HepG2 (cell line): ENCODE measurements around the gene ANAPC2. TPM values are rescaled to one million over a fixed set of nuclear protein-coding genes. Genes with fewer than 3 reads are reported as not detected.

Source experiments
- ADNP ChIP-seq: sonication (generic); formaldehyde crosslinking; IDR thresholded peaks from 2 replicates; pipeline ENCODE4 v1.4.0; 2020; ENCODE audit warnings: missing genetic modification reagents
- ARID2 ChIP-seq: sonication (generic); formaldehyde crosslinking; IDR thresholded peaks from 2 replicates; pipeline ENCODE4 v1.8.1; 2022; ENCODE audit warnings: mild to moderate bottlenecking, missing genetic modification reagents, borderline replicate concordance
- ARNT2 ChIP-seq: sonication (generic); formaldehyde crosslinking; IDR thresholded peaks from 2 replicates; pipeline ENCODE4 v1.8.0; 2022; ENCODE audit warnings: mild to moderate bottlenecking, low read depth, missing genetic modification reagents, moderate library complexity
- ARNTL ChIP-seq: sonication (generic); formaldehyde crosslinking; IDR thresholded peaks from 2 replicates; pipeline ENCODE4 v1.4.0; 2020; ENCODE audit warnings: mild to moderate bottlenecking, missing genetic modification reagents
- BORCS8-MEF2B ChIP-seq: sonication (generic); formaldehyde crosslinking; IDR thresholded peaks from 2 replicates; pipeline ENCODE4 v1.8.0; 2022; ENCODE audit warnings: mild to moderate bottlenecking, missing genetic modification reagents
- MAFG ChIP-seq: sonication (generic); formaldehyde crosslinking; IDR thresholded peaks from 2 replicates; pipeline ENCODE4 v1.5.1; 2020; ENCODE audit warnings: mild to moderate bottlenecking, missing genetic modification reagents
- MYNN ChIP-seq: sonication (generic); formaldehyde crosslinking; IDR thresholded peaks from 2 replicates; pipeline ENCODE4 v1.4.0; 2020; ENCODE audit warnings: mild to moderate bottlenecking, low read depth, missing genetic modification reagents
- RBAK ChIP-seq: sonication (generic); formaldehyde crosslinking; IDR thresholded peaks from 2 replicates; pipeline ENCODE4 v1.5.1; 2020; ENCODE audit warnings: mild to moderate bottlenecking, missing genetic modification reagents
- SKI ChIP-seq: fragments of 450-650 bp; IDR thresholded peaks from one replicate; pipeline ENCODE4 v1.6.1; 2018; ENCODE audit warnings: mild to moderate bottlenecking; ENCODE audit not compliant: partially characterized antibody
- XBP1 ChIP-seq: sonication (generic); formaldehyde crosslinking; IDR thresholded peaks from 2 replicates; pipeline ENCODE4 v1.5.0; 2020; ENCODE audit warnings: missing genetic modification reagents
- ZNF431 ChIP-seq: sonication (generic); formaldehyde crosslinking; IDR thresholded peaks from 2 replicates; pipeline ENCODE4 v1.9.0; 2022; ENCODE audit warnings: missing genetic modification reagents, low read depth, mild to moderate bottlenecking, borderline replicate concordance
- ZNF607 ChIP-seq: sonication (generic); formaldehyde crosslinking; IDR thresholded peaks from 2 replicates; pipeline ENCODE4 v1.5.1; 2020; ENCODE audit warnings: missing genetic modification reagents, mild to moderate bottlenecking, borderline replicate concordance
- ZNF619 ChIP-seq: sonication (generic); formaldehyde crosslinking; IDR thresholded peaks from 2 replicates; pipeline ENCODE4 v1.4.0; 2020; ENCODE audit warnings: mild to moderate bottlenecking, missing genetic modification reagents
- ZSCAN31 ChIP-seq: sonication (generic); formaldehyde crosslinking; IDR thresholded peaks from 2 replicates; pipeline ENCODE4 v1.5.0; 2020; ENCODE audit warnings: low read depth, mild to moderate bottlenecking, missing genetic modification reagents
- polyA plus RNA-seq, 8 experiments: library from polyadenylated mRNA; depleted of rRNA in 3 of 8; stranded (reverse) in 7 of 8; unstranded in 1 of 8; fragments of >200 nt; fragmentation: Illumina TruSeq in 4 of 8; extraction: Trizol in 4 of 8; gene quantifications; 2 replicates each; pipeline versions ENCODE4 v1.2.1 to v1.2.3, GENCODE V29; 2011 to 2016; ENCODE audit warnings: low read depth in 4 of 8, missing spikeins in 1 of 8, mixed read lengths in 1 of 8; ENCODE audit not compliant: insufficient read depth in 1 of 8
- total RNA-seq, 5 experiments: library from RNA; depleted of rRNA; stranded (reverse); fragments of >200 nt; fragmentation: Illumina TruSeq; extraction: Trizol; gene quantifications; 2 replicates each; pipeline ENCODE4 v1.2.3, GENCODE V29; 2016; ENCODE audit warnings: low read depth in 1 of 5
- TF ChIP-seq, protein P1 (sequence below): sonication (generic); formaldehyde crosslinking; IDR thresholded peaks from 2 replicates; pipeline ENCODE4 v1.8.0; 2022; ENCODE audit warnings: low read depth, missing genetic modification reagents
- TF ChIP-seq, protein P2 (sequence below): sonication (generic); formaldehyde crosslinking; IDR thresholded peaks from 2 replicates; pipeline ENCODE4 v1.8.1; 2023; ENCODE audit warnings: mild to moderate bottlenecking, missing genetic modification reagents, borderline replicate concordance
- TF ChIP-seq, protein P3 (sequence below), 2 experiments: sonication (generic) in 1 of 2; formaldehyde crosslinking in 1 of 2; IDR thresholded peaks; 2 replicates each; pipeline versions ENCODE4 v1.6.1 to v1.9.0; 2014 to 2022; ENCODE audit warnings: antibody characterized with exemption in 1 of 2, borderline replicate concordance in 1 of 2, inconsistent platforms in 1 of 2, low read depth in 1 of 2, missing genetic modification reagents in 1 of 2

Gene ANAPC2
- total and polyA plus RNA-seq, 2 of the 13 experiments (the other 11 are each of a cell fraction or from before 2014, with no cell fraction given): 12.3 to 15.4 TPM

DNA sequence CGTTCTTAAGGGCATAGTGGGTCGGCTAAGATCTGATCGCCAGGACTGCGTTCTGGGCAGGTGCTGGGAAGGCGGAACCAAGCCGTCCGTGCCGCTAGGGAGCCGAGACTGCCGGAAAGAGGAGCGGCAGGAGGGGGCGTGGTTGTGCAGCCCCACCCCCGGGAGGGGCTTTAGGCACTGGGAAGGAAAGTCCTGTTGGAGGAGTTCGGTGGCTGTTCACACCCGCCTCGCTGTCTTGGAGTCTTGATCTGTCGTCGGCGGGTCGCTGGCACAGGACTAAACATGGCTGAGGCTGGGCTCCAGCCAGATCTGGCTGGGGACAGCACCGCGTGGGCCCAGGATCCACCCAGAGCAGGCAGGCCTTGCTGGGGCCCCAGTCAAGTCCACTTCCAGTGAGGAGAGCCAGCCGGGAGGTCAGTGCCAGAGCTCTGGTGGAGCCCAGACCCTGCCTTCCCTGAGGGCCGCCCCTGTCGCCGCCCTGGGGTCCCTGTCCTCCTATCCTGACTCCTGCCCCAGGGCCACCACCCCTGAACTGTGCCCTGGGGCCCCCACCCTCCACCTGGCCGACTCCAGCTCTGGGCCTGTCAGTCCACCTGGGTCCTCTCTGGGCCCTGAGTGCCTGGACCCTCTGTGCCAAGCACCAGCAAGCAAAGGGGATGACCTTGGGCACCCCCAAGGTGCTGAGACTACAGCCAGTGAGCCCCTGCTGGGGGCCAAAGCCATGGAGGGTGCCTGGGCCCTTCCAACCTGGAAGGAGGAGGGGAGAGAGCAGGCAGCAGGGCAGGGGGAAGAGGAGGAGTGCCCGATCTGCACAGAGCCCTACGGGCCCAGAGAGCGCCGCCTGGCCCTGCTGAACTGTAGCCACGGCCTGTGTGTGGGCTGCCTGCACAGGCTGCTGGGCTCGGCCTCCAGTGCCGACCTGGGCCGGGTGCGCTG, 29.2 kb upstream of the ANAPC2 start (continued):
- TF ChIP-seq RBAK: no peak
- TF ChIP-seq, protein P1, sequence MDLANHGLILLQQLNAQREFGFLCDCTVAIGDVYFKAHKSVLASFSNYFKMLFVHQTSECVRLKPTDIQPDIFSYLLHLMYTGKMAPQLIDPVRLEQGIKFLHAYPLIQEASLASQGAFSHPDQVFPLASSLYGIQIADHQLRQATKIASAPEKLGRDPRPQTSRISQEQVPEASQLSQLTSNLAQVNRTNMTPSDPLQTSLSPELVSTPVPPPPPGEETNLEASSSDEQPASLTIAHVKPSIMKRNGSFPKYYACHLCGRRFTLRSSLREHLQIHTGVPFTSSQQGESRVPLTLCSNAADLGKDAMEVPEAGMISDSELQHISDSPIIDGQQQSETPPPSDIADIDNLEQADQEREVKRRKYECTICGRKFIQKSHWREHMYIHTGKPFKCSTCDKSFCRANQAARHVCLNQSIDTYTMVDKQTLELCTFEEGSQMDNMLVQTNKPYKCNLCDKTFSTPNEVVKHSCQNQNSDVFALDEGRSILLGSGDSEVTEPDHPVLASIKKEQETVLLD (CRISPR knock-in tag): no peak
- peak; percentile 1; the same call in 1 of the 2 replicates for TF ChIP-seq ZSCAN31 (CRISPR knock-in tag)
- no peak for TF ChIP-seq SKI
- TF ChIP-seq ADNP (CRISPR knock-in tag): no peak
- peak; percentile 65 for TF ChIP-seq ARNTL (CRISPR knock-in tag)
- TF ChIP-seq, protein P2, sequence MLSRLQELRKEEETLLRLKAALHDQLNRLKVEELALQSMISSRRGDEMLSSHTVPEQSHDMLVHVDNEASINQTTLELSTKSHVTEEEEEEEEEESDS (CRISPR knock-in tag): no peak
- no peak for TF ChIP-seq MAFG (CRISPR knock-in tag)
- TF ChIP-seq ZNF431 (CRISPR knock-in tag): 0 out of 2 replicates have a peak, but pooled peaks have one; percentile 20
- TF ChIP-seq ARNT2 (CRISPR knock-in tag): peak; percentile 78; the same call in 1 of the 2 replicates
- TF ChIP-seq ZNF619 (CRISPR knock-in tag): no peak
- peak; percentile 58 for TF ChIP-seq BORCS8-MEF2B (CRISPR knock-in tag)
- TF ChIP-seq XBP1: no peak
- 0 out of 2 replicates have a peak, but pooled peaks have one; percentile 57 for TF ChIP-seq ARID2 (CRISPR knock-in tag)
- TF ChIP-seq, protein P3, sequence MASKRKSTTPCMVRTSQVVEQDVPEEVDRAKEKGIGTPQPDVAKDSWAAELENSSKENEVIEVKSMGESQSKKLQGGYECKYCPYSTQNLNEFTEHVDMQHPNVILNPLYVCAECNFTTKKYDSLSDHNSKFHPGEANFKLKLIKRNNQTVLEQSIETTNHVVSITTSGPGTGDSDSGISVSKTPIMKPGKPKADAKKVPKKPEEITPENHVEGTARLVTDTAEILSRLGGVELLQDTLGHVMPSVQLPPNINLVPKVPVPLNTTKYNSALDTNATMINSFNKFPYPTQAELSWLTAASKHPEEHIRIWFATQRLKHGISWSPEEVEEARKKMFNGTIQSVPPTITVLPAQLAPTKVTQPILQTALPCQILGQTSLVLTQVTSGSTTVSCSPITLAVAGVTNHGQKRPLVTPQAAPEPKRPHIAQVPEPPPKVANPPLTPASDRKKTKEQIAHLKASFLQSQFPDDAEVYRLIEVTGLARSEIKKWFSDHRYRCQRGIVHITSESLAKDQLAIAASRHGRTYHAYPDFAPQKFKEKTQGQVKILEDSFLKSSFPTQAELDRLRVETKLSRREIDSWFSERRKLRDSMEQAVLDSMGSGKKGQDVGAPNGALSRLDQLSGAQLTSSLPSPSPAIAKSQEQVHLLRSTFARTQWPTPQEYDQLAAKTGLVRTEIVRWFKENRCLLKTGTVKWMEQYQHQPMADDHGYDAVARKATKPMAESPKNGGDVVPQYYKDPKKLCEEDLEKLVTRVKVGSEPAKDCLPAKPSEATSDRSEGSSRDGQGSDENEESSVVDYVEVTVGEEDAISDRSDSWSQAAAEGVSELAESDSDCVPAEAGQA (IDR thresholded peaks at IDR 0.05; ENCODE audit: low read depth): no peak
- TF ChIP-seq, protein P3 (CRISPR knock-in tag; IDR thresholded peaks at IDR 0.05; ENCODE audit: borderline replicate concordance): no peak
- peak; percentile 63; the same call in 1 of the 2 replicates for TF ChIP-seq ZNF607 (CRISPR knock-in tag)
- TF ChIP-seq MYNN (CRISPR knock-in tag): no peak
